Kidney capillary endothelial cell (primary cell): ENCODE results near the gene APLNR.
"Not testable (repeated sequence)": the region's sequence is repeated elsewhere in the genome, so short reads cannot be mapped to it uniquely, and the experiment has no call there.

ENCODE experiments used
- DNase-seq: peaks from one replicate; pipeline ENCODE4 v3.0.0-alpha.2; 2018; ENCODE audit warnings: low spot score

APLNR gene

GRCh38 chr11:57237204-57237681 lies at the start of gene APLNR:
TSS of gene APLNR (minus strand) at chr11:57237250. CDS start at chr11:57237004, 246 bp downstream.
- DNase-seq = no peak

GRCh38 chr11:57283231-57283990 lies 46.4 kb upstream of the APLNR start:
- DNase-seq = no peak

- DNase-seq = not testable (repeated sequence)
Measured at GRCh38 chr11:57281546-57281945, 44.5 kb upstream of the APLNR start.

GRCh38 chr11:57279116-57279515 lies 42.1 kb upstream of the APLNR start:
- DNase-seq = no peak

GRCh38 chr11:57278721-57279095 lies 41.7 kb upstream of the APLNR start:
- no peak for DNase-seq

GRCh38 chr11:57277845-57278720 lies 41.0 kb upstream of the APLNR start:
- peak; percentile 84 for DNase-seq

- no peak for DNase-seq
Measured at GRCh38 chr11:57276971-57277675, 40.1 kb upstream of the APLNR start.

- DNase-seq = no peak
Measured at GRCh38 chr11:57276169-57276970, 39.3 kb upstream of the APLNR start.

- peak; percentile 69 for DNase-seq
Measured at GRCh38 chr11:57275582-57275981, 38.5 kb upstream of the APLNR start.

- no peak for DNase-seq
Measured at GRCh38 chr11:57274904-57275498, 38.0 kb upstream of the APLNR start.

GRCh38 chr11:57273448-57274058 lies 36.5 kb upstream of the APLNR start:
- DNase-seq = no peak

- no peak for DNase-seq
Measured at GRCh38 chr11:57269571-57270021, 32.5 kb upstream of the APLNR start.

GRCh38 chr11:57266157-57266556 lies 29.1 kb upstream of the APLNR start:
- no peak for DNase-seq

GRCh38 chr11:57263351-57263750 lies 26.3 kb upstream of the APLNR start:
- DNase-seq = no peak

- DNase-seq = no peak
Measured at GRCh38 chr11:57262157-57262556, 25.1 kb upstream of the APLNR start.

- DNase-seq = no peak
Measured at GRCh38 chr11:57260937-57261783, 24.1 kb upstream of the APLNR start.

- DNase-seq = no peak
Measured at GRCh38 chr11:57256119-57256518, 19.1 kb upstream of the APLNR start.

GRCh38 chr11:57255618-57256017 lies 18.6 kb upstream of the APLNR start:
- no peak for DNase-seq

- no peak for DNase-seq
Measured at GRCh38 chr11:57254631-57255030, 17.6 kb upstream of the APLNR start.
